GM13977 (cell line): Measurements from ENCODE around the gene PHYHIPL.

Source experiments
- DNase-seq: peaks from one replicate; pipeline ENCODE4 v3.0.0; 2012; ENCODE audit warnings: low spot score
- CTCF ChIP-seq: IDR thresholded peaks from 2 replicates; pipeline ENCODE4 v1.5.1; 2012; ENCODE audit warnings: mild to moderate bottlenecking, control low read depth; ENCODE audit not compliant: insufficient read depth; ENCODE audit errors: extremely low read depth, missing control alignments
- in situ Hi-C: fragments of 300-500 bp; cut with MboI; formaldehyde crosslinking; loops from one replicate; pipeline ENCODE4 v1.12.0; 2022; ENCODE audit warnings: low sequenced_read_pairs, low pct_unique_long_range_greater_than_20kb, mixed read lengths, inconsistent platforms; ENCODE audit not compliant: unreplicated experiment

PHYHIPL gene

GRCh38 chr10:59289853-59290252, 113.4 kb downstream of the PHYHIPL start:
- TF ChIP-seq CTCF = no peak
- no peak for DNase-seq
- in situ Hi-C loops = no loop called here

- in situ Hi-C loops = no loop called here
- TF ChIP-seq CTCF = no peak
- peak; percentile 11 for DNase-seq
Measured at GRCh38 chr10:59290448-59290847, 114.0 kb downstream of the PHYHIPL start.
